ENCODE results near the gene STARD8. TPM values are rescaled to one million over a fixed set of nuclear protein-coding genes. Genes with fewer than 3 reads are reported as not detected.

Gene STARD8
- total RNA-seq, 2 experiments from 2014 or later: not detected

DNA sequence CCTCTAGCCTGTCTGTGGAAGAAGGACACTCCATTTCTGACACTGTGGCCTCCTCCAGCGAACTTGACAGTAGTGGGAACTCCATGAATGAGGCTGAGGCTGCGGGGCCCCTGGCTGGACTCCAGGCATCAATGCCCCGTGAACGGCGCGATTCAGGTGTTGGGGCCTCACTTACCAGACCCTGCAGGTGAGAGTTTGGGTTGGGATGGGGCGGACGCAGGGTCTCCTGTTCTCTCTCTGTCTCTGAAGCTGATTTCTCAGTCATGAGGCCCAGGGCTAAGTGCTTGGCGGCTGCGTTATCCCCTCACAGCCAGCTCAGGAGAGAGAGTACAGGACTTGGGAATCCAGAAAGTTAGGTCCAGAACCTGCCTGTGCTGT is 71.0 kb downstream of the STARD8 start:
- ChIA-PET CTCF (ENCODE audit: unreplicated experiment) (no interaction called here), POLR2A (no interaction called here)
- intact Hi-C loops (cut with micrococcal nuclease; ENCODE audit: unreplicated experiment): no loop called here
- H4K20me1 ChIP-seq (ENCODE audit: insufficient read depth, low read length): no peaks in the 10 kb centered on the region
- no peak overlapping the region for H3K4me2 ChIP-seq (ENCODE audit: low read length)
- TF ChIP-seq EZH2phosphoT487 (IDR thresholded peaks at IDR 0.05; ENCODE audit: borderline replicate concordance, low read depth, low read length): no peak
- TF ChIP-seq CTCF (conservative IDR thresholded peaks at IDR 0.05; ENCODE audit: low read length): no peak
- no TSS peak for BruUV-seq (replicated peaks)
- no peaks in the 10 kb centered on the region for H3K36me3 ChIP-seq (ENCODE audit: insufficient read depth, low read length)
- no peak overlapping the region for H2AFZ ChIP-seq (ENCODE audit: low read length)
- no peaks in the 10 kb centered on the region for H3K79me2 ChIP-seq (ENCODE audit: insufficient read depth, low read depth, low read length)
- no peaks in the 10 kb centered on the region for H3K9me3 ChIP-seq (ENCODE audit: low read length)
- H3K4me3 ChIP-seq (ENCODE audit: low read depth, low read length, poor library complexity, severe bottlenecking): no peak overlapping the region
- no peak overlapping the region for H3K27ac ChIP-seq (ENCODE audit: low read depth, low read length, poor library complexity, severe bottlenecking)
- H3K4me1 ChIP-seq (ENCODE audit: insufficient read depth, low read length, poor library complexity, severe bottlenecking): no peaks in the 10 kb centered on the region
- H3K9me2 ChIP-seq (ENCODE audit: insufficient read depth, low read length): no peaks in the 10 kb centered on the region
- no peak for DNase-seq (ENCODE audit: low spot score)

- POLR2A ChIA-PET: no interaction called here
These were observed 71.9 kb downstream of the STARD8 start for GRCh38 chrX:68719181-68719903.

More at GRCh38 chrX:68719181-68719903, 71.9 kb downstream of the STARD8 start:
- no peak for DNase-seq (ENCODE audit: low spot score)
- no peak for TF ChIP-seq EZH2phosphoT487 (IDR thresholded peaks at IDR 0.05; ENCODE audit: borderline replicate concordance, low read depth, low read length)
- no peak for TF ChIP-seq CTCF (conservative IDR thresholded peaks at IDR 0.05; ENCODE audit: low read length)
- no peak overlapping the region for H2AFZ ChIP-seq (ENCODE audit: low read length)
- no peaks in the 10 kb centered on the region for H3K4me1 ChIP-seq (ENCODE audit: insufficient read depth, low read length, poor library complexity, severe bottlenecking)
- no peaks in the 10 kb centered on the region for H3K9me3 ChIP-seq (ENCODE audit: low read length)
- no TSS peak for BruUV-seq (replicated peaks)
- CTCF ChIA-PET (ENCODE audit: unreplicated experiment): no interaction called here
- no peak overlapping the region for H3K4me3 ChIP-seq (ENCODE audit: low read depth, low read length, poor library complexity, severe bottlenecking)
- H3K4me2 ChIP-seq (ENCODE audit: low read length): no peak overlapping the region
- intact Hi-C loops (cut with micrococcal nuclease; ENCODE audit: unreplicated experiment): no loop called here
- no peaks in the 10 kb centered on the region for H4K20me1 ChIP-seq (ENCODE audit: insufficient read depth, low read length)
- H3K79me2 ChIP-seq (ENCODE audit: insufficient read depth, low read depth, low read length): no peaks in the 10 kb centered on the region
- no peaks in the 10 kb centered on the region for H3K36me3 ChIP-seq (ENCODE audit: insufficient read depth, low read length)
- H3K9me2 ChIP-seq (ENCODE audit: insufficient read depth, low read length): no peaks in the 10 kb centered on the region
- no peak overlapping the region for H3K27ac ChIP-seq (ENCODE audit: low read depth, low read length, poor library complexity, severe bottlenecking)

Measured in OCI-LY7 (cell line).